Measurements from ENCODE around the gene CCDC18.

The CCDC18 gene

GRCh38 chr1:93304716-93305138, 124.2 kb downstream of the CCDC18 start:
- DNase-seq (ENCODE audit: extremely low spot score), result peak; percentile 68
- POLR2A ChIA-PET, result interaction anchor here (1.0 to 2.2 kb wide), 3 partner anchors 41 to 513 kb away, joined by 3 to 11 read pairs (median 5); partner anchors contain the start of genes DR1 and MTF2
- TF ChIP-seq ZNF384 (IDR thresholded peaks at IDR 0.05) (no peak), SP1 (IDR thresholded peaks at IDR 0.05) (no peak), TARDBP (IDR thresholded peaks at IDR 0.05) (no peak), FOXA1 (IDR thresholded peaks at IDR 0.05) (no peak), BHLHE40 (IDR thresholded peaks at IDR 0.05; ENCODE audit: borderline replicate concordance) (no peak), FOXK2 (IDR thresholded peaks at IDR 0.05) (no peak)
- CTCF ChIA-PET, result interaction anchor here (0.6 to 1.8 kb wide), 22 partner anchors 9 to 721 kb away, joined by 3 to 10 read pairs (median 3); no protein-coding TSS in a partner anchor

GRCh38 chr1:93306920-93307319, 126.4 kb downstream of the CCDC18 start:
- no peak for DNase-seq (ENCODE audit: extremely low spot score)
- TF ChIP-seq LEF1 (IDR thresholded peaks at IDR 0.05; ENCODE audit: borderline replicate concordance) (no peak), SP1 (IDR thresholded peaks at IDR 0.05) (no peak), NFRKB (IDR thresholded peaks at IDR 0.05) (no peak), FOXM1 (IDR thresholded peaks at IDR 0.05; ENCODE audit: borderline replicate concordance) (no peak), FOXK2 (IDR thresholded peaks at IDR 0.05) (no peak), SUZ12 (IDR thresholded peaks at IDR 0.05) (no peak), ARNT (IDR thresholded peaks at IDR 0.05) (no peak), TARDBP (IDR thresholded peaks at IDR 0.05) (no peak), L3MBTL2 (conservative IDR thresholded peaks at IDR 0.05) (no peak), BHLHE40 (IDR thresholded peaks at IDR 0.05; ENCODE audit: borderline replicate concordance) (no peak)
- CTCF ChIA-PET, result no interaction called here
- POLR2A ChIA-PET, result no interaction called here

- CTCF ChIA-PET, result interaction anchor here (1.5 kb wide), 1 partner anchor 8 kb away, joined by 5 read pairs; no protein-coding TSS in a partner anchor
- TF ChIP-seq SP1 (IDR thresholded peaks at IDR 0.05) (no peak), FOXM1 (IDR thresholded peaks at IDR 0.05; ENCODE audit: borderline replicate concordance) (no peak), LEF1 (IDR thresholded peaks at IDR 0.05; ENCODE audit: borderline replicate concordance) (no peak), HDGF (IDR thresholded peaks at IDR 0.05; ENCODE audit: borderline replicate concordance) (no peak), FOXK2 (IDR thresholded peaks at IDR 0.05) (no peak), ZNF384 (IDR thresholded peaks at IDR 0.05) (no peak), ARNT (IDR thresholded peaks at IDR 0.05) (no peak), PKNOX1 (IDR thresholded peaks at IDR 0.05) (no peak), FOXA1 (IDR thresholded peaks at IDR 0.05) (no peak), CTBP1 (IDR thresholded peaks at IDR 0.05; ENCODE audit: borderline replicate concordance) (no peak), NFRKB (IDR thresholded peaks at IDR 0.05) (no peak), TARDBP (IDR thresholded peaks at IDR 0.05) (no peak), ELF4 (IDR thresholded peaks at IDR 0.05) (no peak)
- POLR2A ChIA-PET, result no interaction called here
- DNase-seq (ENCODE audit: extremely low spot score), result no peak
Measured at GRCh38 chr1:93313026-93313425, 132.5 kb downstream of the CCDC18 start.

GRCh38 chr1:93317207-93317606, 136.7 kb downstream of the CCDC18 start:
- POLR2A ChIA-PET, result no interaction called here
- CTCF ChIA-PET, result interaction anchor here (0.6 to 1.2 kb wide), 2 partner anchors 13 to 325 kb away, joined by 3 to 5 read pairs; no protein-coding TSS in a partner anchor
- TF ChIP-seq ZNF384 (IDR thresholded peaks at IDR 0.05), result no peak
- no peak for TF ChIP-seq LEF1 (IDR thresholded peaks at IDR 0.05; ENCODE audit: borderline replicate concordance)
- TF ChIP-seq FOXM1 (IDR thresholded peaks at IDR 0.05; ENCODE audit: borderline replicate concordance), result no peak
- TF ChIP-seq HDGF (IDR thresholded peaks at IDR 0.05; ENCODE audit: borderline replicate concordance), result no peak
- TF ChIP-seq PKNOX1 (IDR thresholded peaks at IDR 0.05), result no peak
- DNase-seq (ENCODE audit: extremely low spot score), result no peak

GRCh38 chr1:93317943-93318342, 137.4 kb downstream of the CCDC18 start:
- DNase-seq (ENCODE audit: extremely low spot score), result no peak
- ChIA-PET POLR2A (no interaction called here), CTCF (interaction anchor here (0.6 to 0.7 kb wide), 2 partner anchors 10 to 326 kb away, joined by 3 read pairs; no protein-coding TSS in a partner anchor)
- no peak for TF ChIP-seq BHLHE40 (IDR thresholded peaks at IDR 0.05; ENCODE audit: borderline replicate concordance)
- no peak for TF ChIP-seq SUZ12 (IDR thresholded peaks at IDR 0.05)
- TF ChIP-seq ARNT (IDR thresholded peaks at IDR 0.05), result no peak
- TF ChIP-seq SP1 (IDR thresholded peaks at IDR 0.05), result no peak
- no peak for TF ChIP-seq NFRKB (IDR thresholded peaks at IDR 0.05)
- TF ChIP-seq LEF1 (IDR thresholded peaks at IDR 0.05; ENCODE audit: borderline replicate concordance), result no peak
- TF ChIP-seq FOXM1 (IDR thresholded peaks at IDR 0.05; ENCODE audit: borderline replicate concordance), result no peak
- no peak for TF ChIP-seq L3MBTL2 (conservative IDR thresholded peaks at IDR 0.05)
- no peak for TF ChIP-seq ZNF384 (IDR thresholded peaks at IDR 0.05)
- no peak for TF ChIP-seq FOXK2 (IDR thresholded peaks at IDR 0.05)

GRCh38 chr1:93321720-93322119, 141.2 kb downstream of the CCDC18 start:
- POLR2A ChIA-PET, result no interaction called here
- no peak for TF ChIP-seq FOXM1 (IDR thresholded peaks at IDR 0.05; ENCODE audit: borderline replicate concordance)
- no peak for TF ChIP-seq BHLHE40 (IDR thresholded peaks at IDR 0.05; ENCODE audit: borderline replicate concordance)
- TF ChIP-seq LEF1 (IDR thresholded peaks at IDR 0.05; ENCODE audit: borderline replicate concordance), result no peak
- TF ChIP-seq PKNOX1 (IDR thresholded peaks at IDR 0.05), result no peak
- TF ChIP-seq HDGF (IDR thresholded peaks at IDR 0.05; ENCODE audit: borderline replicate concordance), result no peak
- no peak for TF ChIP-seq FOXA1 (IDR thresholded peaks at IDR 0.05)
- no peak for TF ChIP-seq FOXK2 (IDR thresholded peaks at IDR 0.05)
- TF ChIP-seq L3MBTL2 (conservative IDR thresholded peaks at IDR 0.05), result no peak
- no peak for TF ChIP-seq CTBP1 (IDR thresholded peaks at IDR 0.05; ENCODE audit: borderline replicate concordance)
- TF ChIP-seq ELF4 (IDR thresholded peaks at IDR 0.05), result no peak
- TF ChIP-seq SP1 (IDR thresholded peaks at IDR 0.05), result no peak
- no peak for TF ChIP-seq ARNT (IDR thresholded peaks at IDR 0.05)
- TF ChIP-seq ZNF384 (IDR thresholded peaks at IDR 0.05), result no peak
- TF ChIP-seq NFRKB (IDR thresholded peaks at IDR 0.05), result no peak
- TF ChIP-seq SUZ12 (IDR thresholded peaks at IDR 0.05), result no peak
- TF ChIP-seq TARDBP (IDR thresholded peaks at IDR 0.05), result no peak
- no peak for DNase-seq (ENCODE audit: extremely low spot score)
- CTCF ChIA-PET, result no interaction called here
